Fibroblast of upper back skin (primary cell): ENCODE results near the gene GPR63.

Experiments
- DNase-seq: peaks from one replicate; pipeline ENCODE4 v3.0.0-alpha.2; 2013

Gene GPR63

GRCh38 chr6:96816301-96816817, 20.9 kb downstream of the GPR63 start:
- peak; percentile 35 for DNase-seq

DNA sequence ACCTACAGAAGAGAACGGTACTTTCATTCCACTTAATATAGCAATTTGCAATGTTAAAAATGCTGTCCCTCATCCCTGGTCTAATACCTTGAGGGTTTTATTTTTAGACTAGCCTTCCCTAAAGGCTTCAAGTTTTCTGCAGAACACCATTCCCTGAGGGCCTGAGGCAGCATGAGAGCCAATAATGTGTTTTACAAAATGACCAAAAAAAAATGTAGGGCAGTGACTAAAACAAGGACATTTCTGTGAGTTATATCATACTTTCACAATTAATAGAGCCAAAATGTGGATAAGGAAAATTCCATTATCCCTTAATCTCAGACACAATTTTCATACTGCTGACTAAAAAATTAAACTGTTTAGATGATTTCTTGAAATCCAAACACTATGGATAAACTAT, 22.7 kb downstream of the GPR63 start:
- DNase-seq: peak; percentile 49

GRCh38 chr6:96812077-96812703, 25.1 kb downstream of the GPR63 start:
- DNase-seq: peak; percentile 60

GRCh38 chr6:96811670-96812069, 25.6 kb downstream of the GPR63 start:
- no peak for DNase-seq

DNA sequence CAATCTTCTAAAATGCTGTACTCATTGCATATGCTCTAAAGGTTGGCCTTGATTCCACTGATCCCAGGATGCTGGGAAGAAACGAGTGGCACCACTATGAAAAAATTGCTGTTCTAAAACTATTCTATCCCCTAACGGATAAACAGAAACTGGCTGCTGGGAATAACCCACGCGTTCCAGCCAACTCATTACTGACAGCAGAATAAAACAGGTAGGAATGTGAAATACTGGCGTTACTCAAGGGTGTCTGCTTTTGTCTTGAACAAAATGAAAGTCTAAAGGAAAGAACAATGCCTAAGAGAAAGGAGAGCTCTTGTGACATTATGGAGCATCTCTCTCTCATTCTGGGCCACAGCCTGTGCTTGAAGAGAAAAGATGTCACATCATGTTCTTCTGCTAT, 26.1 kb downstream of the GPR63 start:
- no peak for DNase-seq

DNA sequence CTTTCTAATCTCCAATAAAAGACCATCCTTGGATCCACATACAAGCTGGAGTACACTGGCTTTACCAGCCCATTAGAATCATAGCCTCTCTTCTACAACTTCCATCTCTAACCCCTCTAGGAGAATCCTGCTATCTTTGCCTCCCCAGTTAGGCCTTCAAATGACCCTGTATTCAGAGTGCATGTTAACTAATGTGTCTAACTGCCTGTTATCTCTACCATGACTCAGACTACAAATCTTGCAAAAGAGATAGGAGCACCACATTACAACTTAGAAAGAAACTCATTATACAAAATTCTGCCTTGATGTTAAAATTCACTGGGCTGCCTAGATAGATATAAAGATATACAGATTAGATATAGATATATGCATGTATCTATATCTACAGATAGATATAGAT, 28.2 kb downstream of the GPR63 start:
- no peak for DNase-seq

DNA sequence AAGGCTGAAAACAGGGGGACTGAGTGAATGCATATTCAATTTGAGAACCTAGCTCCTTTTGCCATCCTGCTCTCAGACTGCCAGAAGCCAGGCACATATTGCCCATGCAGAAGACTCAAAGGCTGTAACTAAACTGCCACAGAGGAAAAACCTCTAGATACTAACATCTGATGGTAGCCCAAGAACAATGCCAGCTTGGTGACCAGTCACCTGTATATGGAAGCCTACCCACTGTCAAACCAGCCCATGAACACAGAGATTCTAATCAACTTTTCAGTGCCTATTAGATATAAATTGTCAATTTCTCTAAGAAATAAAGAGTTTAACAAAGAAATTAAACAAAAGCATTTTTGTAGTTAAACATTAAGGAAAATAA, 34.2 kb downstream of the GPR63 start:
- no peak for DNase-seq

DNA sequence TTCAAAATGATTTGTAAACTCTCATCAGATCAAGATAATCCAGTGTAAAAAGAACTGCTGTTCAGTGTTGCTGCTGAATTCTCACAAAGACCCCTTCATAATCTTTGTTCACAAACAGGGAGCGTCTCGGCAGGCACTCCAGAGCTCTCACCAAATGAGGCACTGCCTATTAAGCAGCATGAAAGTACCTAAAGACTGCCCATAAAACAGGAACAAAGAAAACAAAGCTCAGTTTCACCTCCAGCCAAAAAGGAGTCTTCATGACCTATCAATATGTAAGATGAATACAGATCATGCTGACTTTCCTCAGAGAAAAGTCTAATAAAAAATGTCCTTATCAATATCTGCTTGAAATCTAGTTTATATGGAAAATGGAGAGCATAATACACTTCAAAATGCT, 41.8 kb downstream of the GPR63 start:
- no peak for DNase-seq

DNA sequence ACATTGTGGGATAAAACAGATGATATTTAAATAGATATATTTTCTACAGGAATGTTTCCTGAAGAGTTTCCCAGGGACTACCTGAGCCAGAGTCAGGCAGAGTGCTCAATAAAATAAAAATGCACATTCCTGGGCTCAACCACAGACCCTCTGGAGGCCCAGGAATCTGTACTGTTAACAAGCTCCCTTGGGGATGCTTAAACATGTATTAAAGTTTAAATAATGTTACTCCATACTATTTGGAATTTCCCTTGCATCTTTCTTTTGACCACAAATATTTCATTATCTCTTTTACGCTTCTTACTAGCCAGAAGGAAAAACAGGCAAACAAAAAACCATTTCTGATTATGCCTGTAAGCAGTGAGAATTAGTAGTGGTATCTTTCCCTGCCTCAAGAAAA, 42.3 kb downstream of the GPR63 start:
- peak; percentile 66 for DNase-seq

DNA sequence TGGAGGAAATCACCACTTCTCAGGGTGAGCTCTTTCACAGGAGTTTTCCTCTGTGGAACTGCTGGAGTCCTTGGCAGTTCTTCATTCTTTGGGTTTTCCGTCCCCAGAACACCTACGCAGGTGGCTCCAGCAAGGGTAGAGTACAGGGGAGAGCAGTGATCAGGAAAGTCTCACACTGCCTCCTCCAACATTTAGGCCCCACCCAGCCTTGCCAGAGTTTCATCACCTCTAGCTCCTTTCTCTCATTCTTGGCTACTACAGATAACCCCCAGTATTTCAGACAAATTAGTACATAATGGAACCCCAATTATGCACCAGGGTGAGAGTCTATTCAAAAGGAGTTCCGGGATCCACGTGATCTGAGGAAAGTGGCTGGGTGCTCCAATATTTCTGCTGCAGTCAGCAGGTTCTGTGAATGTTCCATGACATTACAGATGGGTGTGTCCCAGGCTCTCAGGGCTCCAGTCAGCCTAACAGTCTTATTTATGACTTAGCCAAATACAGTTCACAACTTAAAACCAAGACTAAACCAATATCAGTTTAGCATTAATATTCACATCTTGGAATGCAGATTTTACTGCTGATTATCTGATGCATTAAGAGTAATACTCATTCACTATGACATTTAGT, 44.6 kb downstream of the GPR63 start:
- DNase-seq: no peak

GRCh38 chr6:96789871-96790270, 47.4 kb downstream of the GPR63 start:
- no peak for DNase-seq

DNA sequence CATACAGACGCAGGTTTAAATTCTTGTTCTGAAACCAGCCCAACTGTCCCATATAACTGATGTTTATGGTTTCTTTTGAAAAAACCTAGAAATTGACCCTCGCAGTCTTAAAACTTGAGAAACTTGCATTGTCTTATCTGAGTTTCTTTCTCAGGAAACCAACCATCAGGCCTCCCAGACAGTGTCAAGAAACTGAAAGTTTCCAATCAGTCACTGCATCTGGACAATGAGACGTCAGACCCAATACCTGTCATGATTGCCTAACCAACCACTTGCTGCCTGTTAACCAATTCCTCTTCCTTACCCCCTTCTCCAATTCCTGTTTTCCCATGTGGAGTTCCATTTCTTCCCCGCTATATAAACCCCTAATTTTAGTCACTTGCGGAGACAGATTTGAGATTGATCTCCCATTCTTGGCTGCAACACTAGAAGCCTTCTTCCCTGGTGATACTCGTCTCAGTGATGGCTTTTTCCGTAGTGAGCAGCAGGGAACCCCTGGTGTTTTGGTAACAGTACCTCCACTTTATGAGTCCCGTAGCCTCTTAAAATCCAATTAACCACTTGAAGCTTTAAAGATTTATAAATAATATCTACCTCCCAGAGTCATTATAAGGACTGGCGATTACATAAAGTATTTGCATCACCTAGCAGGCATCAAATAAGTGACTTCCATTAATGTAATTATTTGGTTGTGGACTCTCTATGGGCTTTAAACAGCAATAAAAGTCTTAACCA, 49.3 kb downstream of the GPR63 start:
- no peak for DNase-seq

- DNase-seq: no peak
These were observed 50.9 kb downstream of the GPR63 start for GRCh38 chr6:96786336-96786735.

DNA sequence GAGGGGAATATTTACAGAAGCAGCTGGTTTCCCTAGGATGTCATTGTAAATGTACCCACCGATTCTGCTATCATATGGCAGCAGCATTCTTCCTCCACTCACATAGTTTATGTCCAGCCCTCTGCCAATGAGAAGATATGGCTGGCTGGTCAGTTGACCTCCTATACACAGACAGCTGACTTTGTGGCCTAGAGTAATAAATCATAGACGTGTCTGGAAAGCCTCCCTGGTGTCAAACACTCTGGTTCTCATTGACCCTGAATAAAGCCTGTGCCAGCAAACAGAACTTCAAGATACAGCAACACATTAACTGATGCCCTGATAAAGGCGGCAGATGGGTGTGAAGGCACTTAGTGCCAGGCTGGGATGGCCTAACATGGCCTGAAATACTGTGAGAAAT, 52.6 kb downstream of the GPR63 start:
- DNase-seq: no peak

- no peak for DNase-seq
These were observed 54.0 kb downstream of the GPR63 start for GRCh38 chr6:96783307-96783706.

DNA sequence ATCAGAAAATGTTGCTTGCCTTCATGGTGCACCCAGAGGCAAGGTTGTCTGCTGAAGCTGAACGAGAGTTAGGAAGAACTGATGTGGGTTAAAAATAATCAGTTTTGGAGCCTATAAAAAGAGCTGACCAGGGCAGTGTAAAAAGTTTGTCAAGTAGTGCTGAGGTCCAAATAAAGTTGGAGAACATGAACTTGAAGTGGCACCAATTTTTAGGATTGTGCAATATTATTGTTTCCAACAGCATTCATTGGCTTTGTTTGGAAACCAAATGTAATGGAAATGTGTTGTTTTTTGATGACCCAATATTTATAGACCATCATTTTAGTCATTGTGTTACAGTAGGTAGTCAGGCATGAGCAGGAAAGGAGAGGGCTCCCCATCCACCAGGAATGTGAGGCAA, 55.7 kb downstream of the GPR63 start:
- no peak for DNase-seq

- no peak for DNase-seq
These were observed 60.2 kb downstream of the GPR63 start for GRCh38 chr6:96777113-96777512.

DNA sequence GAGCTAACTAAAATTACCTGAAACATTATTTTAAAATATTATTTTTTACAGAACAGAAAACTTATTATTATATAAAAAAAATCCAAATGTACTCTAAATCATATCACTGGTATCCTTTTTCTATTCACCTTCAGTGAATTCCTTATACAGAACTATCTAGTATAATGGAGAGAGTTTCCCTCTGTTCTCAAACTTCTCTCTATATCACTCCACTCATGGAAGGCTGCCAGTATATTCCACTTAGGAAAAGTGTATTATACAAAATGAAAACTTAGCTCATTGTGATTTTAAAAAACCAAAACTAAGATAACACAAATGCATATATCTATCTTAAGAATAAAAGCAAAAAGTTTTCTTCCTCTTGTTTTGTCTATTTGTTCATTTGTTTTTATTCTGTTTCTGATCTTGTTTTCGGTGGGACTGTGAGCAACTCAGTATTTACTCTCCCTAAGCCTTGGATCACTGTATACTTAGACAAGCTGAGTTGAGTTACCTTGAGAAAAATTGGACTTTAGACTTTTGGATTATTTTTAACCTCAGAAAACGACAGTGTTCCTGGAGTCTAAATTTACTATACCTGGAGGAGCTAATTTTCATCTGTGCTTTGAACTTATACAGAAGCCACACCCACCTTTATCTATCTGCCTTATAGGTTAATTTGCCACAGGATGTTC, 61.4 kb downstream of the GPR63 start:
- no peak for DNase-seq

GRCh38 chr6:96766769-96767168, 70.5 kb downstream of the GPR63 start:
- no peak for DNase-seq

GRCh38 chr6:96762599-96762998, 74.7 kb downstream of the GPR63 start:
- no peak for DNase-seq

GRCh38 chr6:96761794-96762193, 75.5 kb downstream of the GPR63 start:
- no peak for DNase-seq

DNA sequence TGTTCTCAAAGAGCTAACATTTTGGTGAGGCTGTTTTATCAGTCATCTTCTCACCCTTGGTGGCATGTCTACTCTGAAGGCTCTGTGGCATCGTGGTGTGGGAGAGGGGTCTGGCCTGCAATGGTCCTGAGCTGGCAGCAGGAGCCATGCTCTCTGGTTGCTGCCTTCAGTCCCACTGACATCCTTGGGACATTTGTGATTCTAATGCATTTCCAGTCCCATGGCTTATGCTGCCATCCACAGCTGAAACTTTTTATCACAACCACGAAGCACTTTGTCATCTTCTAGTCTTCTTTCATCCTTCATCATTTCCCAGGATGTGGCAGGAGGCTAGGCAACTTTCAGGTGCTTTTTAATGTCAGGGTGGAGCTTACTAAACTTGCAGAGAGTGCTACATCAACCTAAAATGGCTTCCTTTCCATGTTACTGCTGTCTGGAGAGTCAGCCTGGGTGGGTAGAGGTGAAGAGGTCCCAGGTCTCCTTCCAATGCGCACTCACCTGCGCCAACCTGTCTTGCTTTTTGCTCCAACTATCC, 77.1 kb downstream of the GPR63 start:
- DNase-seq: no peak

- no peak for DNase-seq
These were observed 82.2 kb downstream of the GPR63 start for GRCh38 chr6:96755096-96755495.
